Suprapubic skin (tissue), 3 donors: Measurements from ENCODE around the gene ELSPBP1.

Experiments
- POLR2AphosphoS5 ChIP-seq, 3 donors: sonication (generic); formaldehyde crosslinking; IDR thresholded peaks; one replicate each; pipeline ENCODE4 v1.6.1; 2017; ENCODE audit warnings: antibody characterized with exemption in 3 of 3
- TF ChIP-seq, protein P1 (sequence below), 2 donors: fragments of 200-600 bp in 1 of 2; fragments of 450-650 bp in 1 of 2; sonication (generic) in 1 of 2; IDR thresholded peaks; one replicate each; pipeline ENCODE4 v1.5.1; 2016 to 2019; ENCODE audit warnings: antibody characterized with exemption in 2 of 2, mild to moderate bottlenecking in 1 of 2, moderate library complexity in 1 of 2

DNA sequence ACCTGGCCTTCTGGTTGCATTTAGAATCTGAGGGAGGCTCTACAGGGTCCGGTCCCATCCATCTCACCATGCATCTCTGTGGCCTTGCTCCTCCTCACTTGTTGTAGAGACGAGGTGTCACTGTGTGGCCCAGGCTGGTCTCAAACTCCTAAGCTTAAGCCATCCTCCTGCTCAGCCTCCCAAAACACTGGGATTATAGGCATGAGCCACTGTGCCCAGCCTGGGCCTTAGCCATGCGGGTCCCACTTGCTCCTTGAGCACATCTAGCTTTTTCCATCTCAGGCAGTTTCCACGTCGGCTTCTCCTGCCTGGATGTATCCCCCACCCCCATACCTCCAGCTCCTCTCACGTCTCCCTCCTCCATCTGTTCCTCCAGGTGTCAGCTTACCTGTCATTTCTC lies 9.8 kb downstream of the ELSPBP1 start:
- TF ChIP-seq POLR2AphosphoS5 (IDR thresholded peaks at IDR 0.05): no peak
- TF ChIP-seq, protein P1, sequence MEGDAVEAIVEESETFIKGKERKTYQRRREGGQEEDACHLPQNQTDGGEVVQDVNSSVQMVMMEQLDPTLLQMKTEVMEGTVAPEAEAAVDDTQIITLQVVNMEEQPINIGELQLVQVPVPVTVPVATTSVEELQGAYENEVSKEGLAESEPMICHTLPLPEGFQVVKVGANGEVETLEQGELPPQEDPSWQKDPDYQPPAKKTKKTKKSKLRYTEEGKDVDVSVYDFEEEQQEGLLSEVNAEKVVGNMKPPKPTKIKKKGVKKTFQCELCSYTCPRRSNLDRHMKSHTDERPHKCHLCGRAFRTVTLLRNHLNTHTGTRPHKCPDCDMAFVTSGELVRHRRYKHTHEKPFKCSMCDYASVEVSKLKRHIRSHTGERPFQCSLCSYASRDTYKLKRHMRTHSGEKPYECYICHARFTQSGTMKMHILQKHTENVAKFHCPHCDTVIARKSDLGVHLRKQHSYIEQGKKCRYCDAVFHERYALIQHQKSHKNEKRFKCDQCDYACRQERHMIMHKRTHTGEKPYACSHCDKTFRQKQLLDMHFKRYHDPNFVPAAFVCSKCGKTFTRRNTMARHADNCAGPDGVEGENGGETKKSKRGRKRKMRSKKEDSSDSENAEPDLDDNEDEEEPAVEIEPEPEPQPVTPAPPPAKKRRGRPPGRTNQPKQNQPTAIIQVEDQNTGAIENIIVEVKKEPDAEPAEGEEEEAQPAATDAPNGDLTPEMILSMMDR (IDR thresholded peaks at IDR 0.05): no peak
